ENCODE data around the gene RIGI. TPM values are rescaled to one million over a fixed set of nuclear protein-coding genes. Genes with fewer than 3 reads are reported as not detected.

Gene RIGI
- total and polyA plus RNA-seq, 2 of the 13 experiments (the other 11 are each of a cell fraction or from before 2014, with no cell fraction given) = 3.0 to 8.2 TPM

- TF ChIP-seq GMEB1 (CRISPR knock-in tag; IDR thresholded peaks at IDR 0.05; ENCODE audit: borderline replicate concordance) (no peak), ZNF24 (IDR thresholded peaks at IDR 0.05) (no peak), XBP1 (CRISPR knock-in tag; IDR thresholded peaks at IDR 0.05) (no peak), NCOA5 (CRISPR knock-in tag; IDR thresholded peaks at IDR 0.05) (no peak), MLLT10 (CRISPR knock-in tag; IDR thresholded peaks at IDR 0.05) (no peak), ZNF703 (CRISPR knock-in tag; IDR thresholded peaks at IDR 0.05; ENCODE audit: borderline replicate concordance) (no peak), PCBP2 (optimal IDR thresholded peaks at IDR 0.05; ENCODE audit: low read depth, low read length, poor library complexity, severe bottlenecking) (no peak), ZMYM4 (CRISPR knock-in tag; IDR thresholded peaks at IDR 0.05) (peak; percentile 26; the same call in 1 of the 2 replicates), ZNF710 (CRISPR knock-in tag; IDR thresholded peaks at IDR 0.05; ENCODE audit: borderline replicate concordance) (no peak), HMGXB4 (CRISPR knock-in tag; IDR thresholded peaks at IDR 0.05; ENCODE audit: borderline replicate concordance in 1 of 2, low read depth in 1 of 2) (no peak), IRF1 (CRISPR knock-in tag; IDR thresholded peaks at IDR 0.05; ENCODE audit: low read depth) (no peak), IRX3 (CRISPR knock-in tag; IDR thresholded peaks at IDR 0.05; ENCODE audit: borderline replicate concordance, low read depth) (no peak), GTF2F1 (IDR thresholded peaks at IDR 0.05; ENCODE audit: low read length) (no peak), PBX2 (CRISPR knock-in tag; IDR thresholded peaks at IDR 0.05) (no peak), JUN (CRISPR knock-in tag; IDR thresholded peaks at IDR 0.05) (no peak), SSRP1 (CRISPR knock-in tag; IDR thresholded peaks at IDR 0.05) (no peak), SALL1 (CRISPR knock-in tag; IDR thresholded peaks at IDR 0.05) (no peak), MED8 (CRISPR knock-in tag; IDR thresholded peaks at IDR 0.05; ENCODE audit: insufficient replicate concordance) (no peak), RNF2 (conservative IDR thresholded peaks at IDR 0.05; ENCODE audit: low read depth) (no peak), ZNF207 (IDR thresholded peaks at IDR 0.05; ENCODE audit: borderline replicate concordance) (no peak), ZNF44 (CRISPR knock-in tag; IDR thresholded peaks at IDR 0.05) (no peak)
Observed at GRCh38 chr9:32486839-32487562, 39.0 kb downstream of the RIGI start (continued).

Measured in HepG2 (cell line).